ENCODE data around the gene NEMP2.

Gene NEMP2

DNA sequence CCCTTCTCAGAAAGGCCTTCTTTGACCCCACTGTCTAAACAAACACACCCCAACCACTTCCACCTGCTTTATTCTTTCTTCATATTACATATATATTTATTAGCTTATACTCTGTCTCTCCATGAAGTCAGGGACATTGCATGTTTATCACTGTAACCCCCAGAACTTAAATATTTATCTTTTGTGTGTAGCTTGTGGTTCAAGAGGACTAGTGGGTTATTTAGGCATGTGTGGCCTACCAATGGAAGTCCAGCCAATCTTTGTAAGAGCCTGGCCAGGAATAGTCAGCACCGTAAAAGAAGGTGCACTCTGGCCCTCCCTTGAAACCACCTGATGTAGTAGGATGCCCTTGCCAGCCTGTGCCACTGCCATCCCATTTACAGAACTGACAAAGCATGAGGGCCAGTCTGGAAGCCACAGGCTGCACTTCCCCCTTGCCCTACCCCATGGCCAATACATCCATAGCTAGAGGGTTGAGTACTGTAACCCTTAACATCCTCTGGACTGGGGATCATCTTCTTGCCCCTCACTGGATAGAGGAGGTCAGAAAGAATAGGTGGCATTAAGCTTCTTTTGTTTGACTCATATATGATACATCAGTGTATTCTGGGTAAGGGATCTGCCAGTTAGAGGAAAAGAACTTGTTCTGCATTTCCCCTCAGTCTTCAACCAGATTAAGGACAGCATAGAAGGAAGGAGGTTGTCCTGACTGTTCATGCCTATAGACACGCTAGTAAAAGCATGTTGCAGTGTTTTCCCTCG is 4.9 kb downstream of the NEMP2 start:
- Histone ChIP-seq H3K4me2 (no peak overlapping the region), H4K20me1 (ENCODE audit: insufficient read depth) (no peaks in the 10 kb centered on the region), H3K27ac (no peak overlapping the region), H3K79me2 (ENCODE audit: insufficient read depth, low read depth) (peaks cover 11% of the 10 kb centered on the region; the same call in 1 of the 2 replicates), H2AFZ (ENCODE audit: low read depth) (no peak overlapping the region), H3K4me3 (IDR thresholded peaks at IDR 0.05; ENCODE audit: insufficient read depth, low read depth, low read length) (no peak overlapping the region), H3K9ac (no peak overlapping the region), H3K4me1 (ENCODE audit: low read depth, poor library complexity, severe bottlenecking) (peaks cover 24% of the 10 kb centered on the region), H3K27me3 (ENCODE audit: insufficient read depth, low read depth) (no peaks in the 10 kb centered on the region), H3K36me3 (ENCODE audit: insufficient read depth) (no peaks in the 10 kb centered on the region)
- TF ChIP-seq, protein P1, sequence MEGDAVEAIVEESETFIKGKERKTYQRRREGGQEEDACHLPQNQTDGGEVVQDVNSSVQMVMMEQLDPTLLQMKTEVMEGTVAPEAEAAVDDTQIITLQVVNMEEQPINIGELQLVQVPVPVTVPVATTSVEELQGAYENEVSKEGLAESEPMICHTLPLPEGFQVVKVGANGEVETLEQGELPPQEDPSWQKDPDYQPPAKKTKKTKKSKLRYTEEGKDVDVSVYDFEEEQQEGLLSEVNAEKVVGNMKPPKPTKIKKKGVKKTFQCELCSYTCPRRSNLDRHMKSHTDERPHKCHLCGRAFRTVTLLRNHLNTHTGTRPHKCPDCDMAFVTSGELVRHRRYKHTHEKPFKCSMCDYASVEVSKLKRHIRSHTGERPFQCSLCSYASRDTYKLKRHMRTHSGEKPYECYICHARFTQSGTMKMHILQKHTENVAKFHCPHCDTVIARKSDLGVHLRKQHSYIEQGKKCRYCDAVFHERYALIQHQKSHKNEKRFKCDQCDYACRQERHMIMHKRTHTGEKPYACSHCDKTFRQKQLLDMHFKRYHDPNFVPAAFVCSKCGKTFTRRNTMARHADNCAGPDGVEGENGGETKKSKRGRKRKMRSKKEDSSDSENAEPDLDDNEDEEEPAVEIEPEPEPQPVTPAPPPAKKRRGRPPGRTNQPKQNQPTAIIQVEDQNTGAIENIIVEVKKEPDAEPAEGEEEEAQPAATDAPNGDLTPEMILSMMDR (conservative IDR thresholded peaks at IDR 0.05; ENCODE audit: low read depth, low read length) = no peak

DNA sequence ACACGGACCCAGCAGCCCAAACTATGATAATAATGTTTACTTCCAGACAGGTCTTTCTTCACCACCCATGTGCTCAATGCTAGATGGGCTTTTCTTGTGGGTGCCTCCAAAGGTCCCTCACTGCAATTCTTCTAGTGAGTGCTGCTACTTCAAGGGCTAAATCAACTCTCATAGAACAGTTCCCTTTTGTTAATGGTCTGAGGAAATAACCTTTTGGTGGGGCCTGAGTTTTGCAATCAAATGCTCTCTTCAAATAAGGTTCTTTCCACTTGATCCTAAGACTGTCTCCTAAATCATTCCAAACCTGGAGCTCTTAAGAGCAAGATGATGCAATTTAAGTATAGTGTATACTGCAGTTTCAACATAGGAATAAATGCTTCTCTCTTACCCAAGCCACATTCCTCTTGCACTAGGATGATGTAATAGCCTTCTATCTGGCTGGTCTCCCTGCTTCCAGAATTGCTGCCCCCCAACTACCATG is 6.0 kb downstream of the NEMP2 start:
- Histone ChIP-seq H3K9ac (no peak overlapping the region), H3K4me2 (no peak overlapping the region), H4K20me1 (ENCODE audit: insufficient read depth) (no peaks in the 10 kb centered on the region), H3K4me1 (ENCODE audit: low read depth, poor library complexity, severe bottlenecking) (peaks cover 23% of the 10 kb centered on the region), H2AFZ (ENCODE audit: low read depth) (no peak overlapping the region), H3K27ac (no peak overlapping the region), H3K79me2 (ENCODE audit: insufficient read depth, low read depth) (peaks cover 7% of the 10 kb centered on the region; the same call in 1 of the 2 replicates), H3K4me3 (IDR thresholded peaks at IDR 0.05; ENCODE audit: insufficient read depth, low read depth, low read length) (no peak overlapping the region), H3K27me3 (ENCODE audit: insufficient read depth, low read depth) (no peaks in the 10 kb centered on the region), H3K36me3 (ENCODE audit: insufficient read depth) (no peaks in the 10 kb centered on the region)
- TF ChIP-seq, protein P1 (conservative IDR thresholded peaks at IDR 0.05; ENCODE audit: low read depth, low read length) = no peak

DNA sequence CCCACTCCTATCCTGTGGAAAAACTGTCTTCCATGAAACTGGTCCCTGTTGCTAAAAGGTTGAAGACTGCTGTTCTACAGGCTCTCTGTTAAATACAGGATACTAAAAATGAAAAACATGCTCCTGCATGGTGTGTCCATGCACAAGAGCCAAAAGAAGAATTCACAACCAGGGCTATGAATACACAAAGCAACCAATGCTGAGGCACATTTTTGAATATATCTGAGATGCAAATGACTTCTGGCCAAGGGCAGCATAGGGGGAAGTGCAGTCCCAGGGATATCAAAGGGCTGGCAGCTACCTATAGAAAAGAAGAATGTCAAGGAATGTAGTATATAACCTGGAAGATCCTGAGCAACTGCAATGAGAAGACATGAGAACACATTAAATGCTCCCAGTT is 6.6 kb downstream of the NEMP2 start:
- H3K79me2 ChIP-seq (ENCODE audit: insufficient read depth, low read depth) = peaks cover 1% of the 10 kb centered on the region; the same call in 1 of the 2 replicates
- no peak overlapping the region for H3K27ac ChIP-seq
- H3K4me1 ChIP-seq (ENCODE audit: low read depth, poor library complexity, severe bottlenecking) = peaks cover 18% of the 10 kb centered on the region
- no peak overlapping the region for H3K9ac ChIP-seq
- TF ChIP-seq, protein P1 (conservative IDR thresholded peaks at IDR 0.05; ENCODE audit: low read depth, low read length) = no peak
- no peak overlapping the region for H3K4me3 ChIP-seq (IDR thresholded peaks at IDR 0.05; ENCODE audit: insufficient read depth, low read depth, low read length)
- no peaks in the 10 kb centered on the region for H3K36me3 ChIP-seq (ENCODE audit: insufficient read depth)
- no peak overlapping the region for H3K4me2 ChIP-seq
- no peak overlapping the region for H2AFZ ChIP-seq (ENCODE audit: low read depth)
- no peaks in the 10 kb centered on the region for H3K27me3 ChIP-seq (ENCODE audit: insufficient read depth, low read depth)
- no peaks in the 10 kb centered on the region for H4K20me1 ChIP-seq (ENCODE audit: insufficient read depth)

DNA sequence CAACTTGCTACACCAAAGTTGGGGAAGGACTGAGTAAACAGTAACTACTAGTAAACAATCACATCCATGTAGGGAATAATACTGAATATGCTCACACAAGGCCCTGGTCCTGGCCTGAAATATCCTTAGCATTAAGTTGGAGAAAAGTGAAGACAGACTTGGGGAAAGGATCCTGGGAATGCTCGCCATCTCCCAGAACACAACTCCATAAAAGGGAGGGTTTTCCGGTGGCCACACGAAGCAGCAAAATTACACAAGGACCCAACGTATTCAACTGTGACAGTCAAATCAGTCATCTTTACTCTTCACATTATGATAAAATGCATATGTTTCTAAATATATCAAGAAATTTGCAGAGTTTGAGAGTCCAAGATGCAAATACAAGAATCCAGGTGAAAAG is 7.3 kb downstream of the NEMP2 start:
- H3K4me3 ChIP-seq (IDR thresholded peaks at IDR 0.05; ENCODE audit: insufficient read depth, low read depth, low read length) = no peak overlapping the region
- no peaks in the 10 kb centered on the region for H3K79me2 ChIP-seq (ENCODE audit: insufficient read depth, low read depth)
- no peaks in the 10 kb centered on the region for H3K36me3 ChIP-seq (ENCODE audit: insufficient read depth)
- no peak overlapping the region for H3K27ac ChIP-seq
- TF ChIP-seq, protein P1 (conservative IDR thresholded peaks at IDR 0.05; ENCODE audit: low read depth, low read length) = no peak
- H3K4me1 ChIP-seq (ENCODE audit: low read depth, poor library complexity, severe bottlenecking) = peaks cover 12% of the 10 kb centered on the region
- no peak overlapping the region for H3K4me2 ChIP-seq
- no peaks in the 10 kb centered on the region for H4K20me1 ChIP-seq (ENCODE audit: insufficient read depth)
- H2AFZ ChIP-seq (ENCODE audit: low read depth) = no peak overlapping the region
- H3K9ac ChIP-seq = no peak overlapping the region
- no peaks in the 10 kb centered on the region for H3K27me3 ChIP-seq (ENCODE audit: insufficient read depth, low read depth)
